GM20000 (cell line): ENCODE measurements around the gene UBE2L5.

ENCODE experiments used
- DNase-seq: peaks from one replicate; pipeline ENCODE4 v3.0.0; 2012; ENCODE audit warnings: low spot score
- CTCF ChIP-seq: IDR thresholded peaks from 2 replicates; pipeline ENCODE4 v1.5.1; 2012; ENCODE audit warnings: mild to moderate bottlenecking, control low read depth; ENCODE audit errors: extremely low read depth, missing control alignments

Gene UBE2L5

GRCh38 chr13:30395192-30396158 lies 26.8 kb upstream of the UBE2L5 start:
- peak; percentile 69 for DNase-seq
- no peak for TF ChIP-seq CTCF

GRCh38 chr13:30396434-30397075 lies 25.7 kb upstream of the UBE2L5 start:
- TF ChIP-seq CTCF, result no peak
- DNase-seq, result no peak

GRCh38 chr13:30398601-30399072 lies 23.7 kb upstream of the UBE2L5 start:
- no peak for TF ChIP-seq CTCF
- DNase-seq, result no peak

- no peak for TF ChIP-seq CTCF
- no peak for DNase-seq
Measured at GRCh38 chr13:30400376-30400775, 21.9 kb upstream of the UBE2L5 start.

GRCh38 chr13:30401347-30401746 lies 20.9 kb upstream of the UBE2L5 start:
- no peak for TF ChIP-seq CTCF

GRCh38 chr13:30403456-30403855 lies 18.8 kb upstream of the UBE2L5 start:
- no peak for DNase-seq
- no peak for TF ChIP-seq CTCF

More at GRCh38 chr13:30401347-30401746, 20.9 kb upstream of the UBE2L5 start:
- DNase-seq, result no peak

- no peak for TF ChIP-seq CTCF
- no peak for DNase-seq
Measured at GRCh38 chr13:30404207-30404606, 18.1 kb upstream of the UBE2L5 start.
